ENCODE measurements around the gene PSMC3IP.
A peak's percentile ranks its signal among the peaks of the same experiment; 100 is the strongest.
"Not testable (repeated sequence)": the region's sequence is repeated elsewhere in the genome, so short reads cannot be mapped to it uniquely, and the experiment has no call there.

The PSMC3IP gene

DNA sequence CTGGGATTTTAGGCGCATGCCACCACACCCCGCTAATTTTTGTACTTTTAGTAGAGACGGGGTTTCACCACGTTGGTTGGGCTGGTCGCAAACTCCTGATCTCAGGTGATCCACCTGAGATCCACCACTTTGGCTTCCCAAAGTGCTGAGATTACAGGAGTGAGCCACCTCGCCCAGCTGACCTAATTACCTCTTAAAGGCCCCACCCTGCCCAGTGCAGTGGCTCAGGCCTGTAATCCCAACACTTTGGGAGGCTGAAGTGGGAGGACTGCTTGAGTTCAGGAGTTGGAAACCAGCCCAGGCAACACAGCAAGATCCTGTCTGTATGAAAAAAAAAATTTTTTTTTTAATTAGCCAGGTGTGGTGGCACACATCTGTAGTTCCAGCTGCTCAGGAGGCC is 18.5 kb downstream of the PSMC3IP start:
- no peak for DNase-seq

DNA sequence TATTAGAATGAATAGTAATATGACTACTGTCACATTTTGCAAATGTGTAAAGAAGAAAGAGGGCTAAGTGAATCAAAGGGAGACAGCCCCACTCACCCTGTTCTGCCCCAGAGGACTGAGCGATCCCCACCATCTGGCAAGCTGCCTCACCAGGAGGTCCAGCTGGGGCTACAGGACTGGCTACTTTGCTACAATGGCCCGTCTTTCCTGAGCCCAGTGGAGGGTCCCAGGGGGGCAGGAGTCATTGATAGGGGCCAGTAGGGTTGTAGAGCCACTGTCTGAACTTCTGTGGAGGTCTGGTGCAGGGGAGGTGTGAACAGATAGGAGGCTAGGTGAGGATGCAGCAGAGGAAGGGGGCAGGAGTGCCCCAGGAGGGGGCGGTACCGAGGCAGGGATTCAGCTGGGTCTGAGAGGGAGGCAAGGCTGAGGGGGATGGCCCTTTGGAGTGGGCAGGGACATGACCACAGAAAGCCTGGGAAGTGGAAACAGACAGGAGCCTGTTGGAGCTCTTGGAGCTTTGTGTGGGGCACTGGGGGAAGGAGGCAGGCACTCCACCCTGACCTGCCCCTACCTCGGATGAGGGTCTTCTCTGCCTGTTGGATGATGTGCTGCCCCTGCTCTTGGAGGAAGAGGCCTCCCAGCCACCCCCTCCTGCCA is 21.4 kb downstream of the PSMC3IP start:
- not testable (repeated sequence) for DNase-seq

DNA sequence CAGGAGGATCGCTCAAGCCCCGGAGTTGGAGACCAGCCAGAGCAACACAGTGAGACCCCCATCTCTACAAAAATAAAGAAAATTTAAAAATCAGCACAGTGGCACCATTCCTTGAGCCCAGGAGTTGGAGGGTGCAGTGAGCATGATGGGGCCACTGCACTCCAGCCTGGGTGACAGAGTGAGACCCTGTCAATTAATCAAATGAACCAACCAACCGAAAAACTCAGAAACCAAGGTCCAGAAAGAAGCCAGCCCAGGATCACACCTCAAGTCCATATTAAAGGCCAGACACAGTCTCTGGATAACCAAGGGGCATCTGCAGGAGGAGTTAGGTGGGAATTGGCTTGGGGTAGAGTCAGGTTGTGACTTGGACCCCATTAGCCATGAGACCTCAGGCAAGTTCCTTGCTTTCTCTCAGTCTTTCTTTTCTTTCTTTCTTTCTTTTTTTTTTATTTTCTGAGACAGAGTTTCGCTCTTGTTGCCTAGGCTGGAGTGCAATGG is 22.4 kb downstream of the PSMC3IP start:
- no peak for DNase-seq

DNA sequence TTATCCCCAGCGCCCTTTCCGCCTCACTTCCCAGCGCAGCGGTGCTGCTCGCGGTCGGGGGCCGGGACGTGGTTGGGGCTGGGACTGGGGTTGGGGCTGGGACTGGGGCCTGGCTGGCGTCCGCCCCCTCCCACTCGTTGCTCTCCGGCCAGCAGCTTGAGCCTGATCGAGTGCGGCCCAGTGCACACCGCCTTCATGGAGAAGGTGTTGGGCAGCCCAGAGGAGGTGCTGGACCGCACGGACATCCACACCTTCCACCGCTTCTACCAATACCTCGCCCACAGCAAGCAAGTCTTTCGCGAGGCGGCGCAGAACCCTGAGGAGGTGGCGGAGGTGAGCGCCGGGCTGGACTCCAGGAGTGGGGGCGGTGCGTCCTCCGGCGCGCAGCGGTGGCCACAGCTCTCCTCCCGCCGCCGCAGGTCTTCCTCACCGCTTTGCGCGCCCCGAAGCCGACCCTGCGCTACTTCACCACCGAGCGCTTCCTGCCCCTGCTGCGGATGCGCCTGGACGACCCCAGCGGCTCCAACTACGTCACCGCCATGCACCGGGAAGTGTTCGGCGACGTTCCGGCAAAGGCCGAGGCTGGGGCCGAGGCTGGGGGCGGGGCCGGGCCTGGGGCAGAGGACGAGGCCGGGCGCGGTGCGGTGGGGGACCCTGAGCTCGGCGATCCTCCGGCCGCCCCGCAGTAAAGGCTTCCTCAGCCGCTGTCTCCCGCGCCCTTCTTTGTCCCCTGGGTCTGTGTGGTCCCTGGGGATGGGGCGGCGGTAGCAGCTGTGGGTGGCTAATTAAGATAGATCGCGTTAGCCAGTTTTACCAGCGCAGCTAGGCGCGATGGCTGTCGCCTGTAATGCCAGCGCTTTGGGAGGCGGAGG is 23.0 kb downstream of the PSMC3IP start:
- DNase-seq: peak; percentile 53

DNA sequence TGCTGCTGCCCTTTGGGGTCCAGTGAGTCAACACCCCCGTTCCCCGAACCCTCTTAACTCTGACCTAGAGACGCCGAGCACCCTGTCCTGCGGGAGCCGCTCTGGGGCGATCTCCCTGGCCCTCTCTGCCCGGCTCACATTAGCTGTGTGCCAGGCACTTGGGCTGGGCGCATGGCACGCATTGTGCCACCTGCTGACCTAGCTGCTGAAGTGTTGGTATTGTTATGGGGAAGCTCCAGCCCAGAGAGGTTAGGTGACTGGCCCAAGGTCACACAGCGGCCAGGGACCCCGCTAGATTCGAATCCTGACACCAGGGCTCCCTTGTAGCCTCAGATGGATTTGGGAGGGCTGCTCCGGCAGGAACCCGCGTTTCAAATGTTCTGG is 23.7 kb downstream of the PSMC3IP start:
- peak; percentile 22 for DNase-seq

DNA sequence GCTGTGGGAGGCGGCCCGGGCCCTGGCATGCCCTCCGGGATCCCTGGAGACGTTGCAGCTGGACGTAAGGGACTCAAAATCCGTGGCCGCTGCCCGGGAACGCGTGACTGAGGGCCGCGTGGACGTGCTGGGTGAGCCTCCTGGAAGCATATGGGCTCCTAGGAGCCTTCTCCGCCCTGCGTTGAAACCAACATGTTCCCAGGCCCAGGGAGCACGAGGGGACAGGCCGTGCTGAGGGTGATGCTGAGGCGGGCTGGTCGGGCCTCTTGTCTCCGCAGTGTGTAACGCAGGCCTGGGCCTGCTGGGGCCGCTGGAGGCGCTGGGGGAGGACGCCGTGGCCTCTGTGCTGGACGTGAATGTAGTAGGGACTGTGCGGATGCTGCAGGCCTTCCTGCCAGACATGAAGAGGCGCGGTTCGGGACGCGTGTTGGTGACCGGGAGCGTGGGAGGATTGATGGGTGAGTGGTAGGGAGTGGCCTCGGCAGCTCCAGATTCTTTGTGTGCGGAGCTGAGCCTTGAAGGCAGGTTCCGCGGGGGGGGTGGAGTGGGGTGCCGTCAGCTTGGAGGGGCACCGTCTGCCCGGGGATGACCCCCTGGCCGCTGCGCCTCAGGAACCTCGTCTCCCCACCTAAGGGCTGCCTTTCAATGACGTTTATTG is 24.2 kb downstream of the PSMC3IP start:
- no peak for DNase-seq

DNA sequence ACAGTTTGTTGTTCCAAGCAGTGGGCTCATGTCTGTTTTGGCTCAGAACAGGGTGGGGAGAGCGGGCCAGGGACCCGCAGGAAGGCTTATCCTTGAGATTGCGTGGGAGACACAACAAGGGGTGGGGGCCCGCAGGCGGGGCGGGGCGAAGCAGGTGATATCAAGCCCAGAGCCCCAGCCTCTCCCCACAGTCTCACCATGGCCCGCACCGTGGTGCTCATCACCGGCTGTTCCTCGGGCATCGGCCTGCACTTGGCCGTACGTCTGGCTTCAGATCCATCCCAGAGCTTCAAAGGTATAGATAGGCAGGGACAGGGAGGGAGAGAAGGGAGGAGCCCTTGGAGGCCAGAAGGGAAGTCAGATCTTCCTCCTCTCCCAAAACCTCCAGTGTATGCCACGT is 24.8 kb downstream of the PSMC3IP start, which contains the start of gene HSD17B1:
HSD17B1 (plus strand) TSS at position 188 of the 400 bp plus-strand sequence; CDS start at position 199, 11 bp downstream.
- not testable (repeated sequence) for DNase-seq

DNA sequence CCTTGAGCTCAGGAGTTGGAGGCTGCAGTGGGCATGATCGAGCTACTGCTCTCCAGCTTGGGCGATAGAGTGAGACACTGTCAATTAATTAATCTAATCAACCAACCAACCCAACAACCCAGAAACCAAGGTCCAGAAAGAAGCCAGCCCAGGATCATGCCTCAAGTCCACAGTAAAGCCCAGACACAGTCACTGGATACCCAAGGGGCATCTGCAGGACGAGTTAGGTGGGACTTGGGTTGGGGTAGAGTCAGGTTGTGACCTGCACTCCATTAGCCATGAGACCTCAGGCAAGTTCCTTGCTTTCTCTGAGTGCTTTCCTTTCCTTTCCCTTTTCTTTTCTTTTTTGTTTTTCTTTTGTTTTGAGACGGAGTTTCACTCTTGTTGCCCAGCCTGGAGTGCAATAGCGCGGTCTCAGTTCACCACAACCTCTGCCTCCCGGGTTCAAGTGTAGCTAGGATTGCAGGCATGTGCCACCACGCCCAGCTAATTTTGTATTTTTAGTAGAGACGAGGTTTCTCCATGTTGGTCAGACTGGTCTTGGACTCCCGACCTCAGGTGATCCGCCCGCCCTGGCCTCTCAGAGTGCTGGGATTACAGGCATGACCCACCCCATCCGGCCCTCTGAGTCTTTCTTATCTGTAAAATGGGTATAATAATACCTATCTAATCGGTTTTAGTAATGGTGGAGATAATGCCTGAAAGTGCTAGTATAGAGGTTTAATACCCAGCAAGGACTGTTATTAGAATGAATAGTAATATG is 28.4 kb downstream of the PSMC3IP start:
- no peak for DNase-seq

DNA sequence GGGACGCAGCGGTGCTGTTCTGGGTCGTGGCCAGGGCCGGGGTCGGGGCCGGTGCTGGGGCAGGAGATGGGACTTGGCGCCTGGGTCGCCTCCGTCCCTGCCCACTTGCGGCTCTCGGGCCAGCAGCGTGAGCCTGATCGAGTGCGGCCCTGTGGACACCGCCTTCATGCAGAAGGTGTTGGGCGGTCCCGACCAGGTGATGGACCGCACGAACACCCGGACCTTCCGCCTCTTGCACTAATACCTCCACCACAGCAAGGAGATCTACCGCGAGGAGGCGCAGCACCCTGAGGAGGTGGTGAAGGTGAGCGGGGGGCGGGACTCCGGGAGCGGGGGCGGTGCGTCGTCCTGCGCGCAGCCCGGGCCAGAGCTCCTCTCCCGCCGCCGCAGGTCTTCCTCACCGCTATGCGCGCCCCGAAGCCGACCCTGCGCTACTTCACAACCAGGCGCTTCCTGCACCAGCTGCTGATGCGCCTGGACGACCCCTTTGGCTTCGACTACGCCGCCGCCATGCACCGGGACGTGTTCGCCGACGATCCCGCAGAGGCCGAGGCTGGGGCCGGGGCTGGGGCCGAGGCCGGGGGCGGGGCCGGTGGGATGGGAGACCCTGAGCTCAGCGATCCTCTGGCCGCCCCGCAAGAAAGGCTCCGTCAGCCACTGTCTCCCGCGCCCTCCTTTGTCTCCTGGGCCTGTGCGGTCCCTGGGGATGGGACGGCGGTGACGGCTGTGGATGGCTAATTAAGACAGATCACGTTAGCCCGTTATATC is 29.3 kb downstream of the PSMC3IP start:
- no peak for DNase-seq

DNA sequence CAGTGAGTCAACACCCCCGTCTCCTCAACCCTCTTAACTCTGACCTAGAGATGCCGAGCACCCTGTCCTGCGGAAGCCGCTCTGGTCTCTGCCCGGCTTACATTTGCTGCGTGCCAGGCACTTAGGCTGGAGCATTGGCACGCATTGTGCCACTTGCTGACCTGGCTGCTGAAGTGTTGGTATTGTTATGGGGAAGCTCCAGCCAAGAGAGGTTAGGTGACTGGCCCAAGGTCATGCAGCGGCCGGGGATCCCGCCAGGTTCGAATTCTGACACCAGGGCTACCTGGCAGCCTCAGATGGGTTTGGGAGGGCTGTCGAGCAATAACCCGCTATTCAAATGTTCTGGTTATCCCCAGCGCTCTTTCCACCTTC is 29.8 kb downstream of the PSMC3IP start:
- DNase-seq: no peak

DNA sequence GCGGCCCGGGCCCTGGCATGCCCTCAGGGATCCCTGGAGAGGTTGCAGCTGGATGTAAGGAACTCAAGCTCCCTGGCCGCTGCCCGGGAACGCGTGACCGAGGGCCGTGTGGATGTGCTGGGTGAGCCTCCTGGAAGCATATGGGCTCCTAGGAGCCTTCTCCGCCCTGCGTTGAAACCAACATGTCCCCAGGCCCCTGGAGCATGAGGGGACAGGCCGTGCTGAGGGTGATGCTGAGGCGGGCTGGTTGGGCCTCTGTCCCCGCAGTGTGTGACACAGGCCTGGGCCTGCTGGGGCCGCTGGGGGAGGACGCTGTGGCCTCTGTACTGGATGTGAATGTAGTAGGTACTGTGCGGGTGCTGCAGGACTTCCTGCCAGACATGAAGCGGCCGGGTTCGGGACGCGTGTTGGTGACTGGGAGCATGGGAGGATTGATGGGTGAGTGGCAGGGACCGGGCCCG is 30.5 kb downstream of the PSMC3IP start:
- DNase-seq: no peak

DNA sequence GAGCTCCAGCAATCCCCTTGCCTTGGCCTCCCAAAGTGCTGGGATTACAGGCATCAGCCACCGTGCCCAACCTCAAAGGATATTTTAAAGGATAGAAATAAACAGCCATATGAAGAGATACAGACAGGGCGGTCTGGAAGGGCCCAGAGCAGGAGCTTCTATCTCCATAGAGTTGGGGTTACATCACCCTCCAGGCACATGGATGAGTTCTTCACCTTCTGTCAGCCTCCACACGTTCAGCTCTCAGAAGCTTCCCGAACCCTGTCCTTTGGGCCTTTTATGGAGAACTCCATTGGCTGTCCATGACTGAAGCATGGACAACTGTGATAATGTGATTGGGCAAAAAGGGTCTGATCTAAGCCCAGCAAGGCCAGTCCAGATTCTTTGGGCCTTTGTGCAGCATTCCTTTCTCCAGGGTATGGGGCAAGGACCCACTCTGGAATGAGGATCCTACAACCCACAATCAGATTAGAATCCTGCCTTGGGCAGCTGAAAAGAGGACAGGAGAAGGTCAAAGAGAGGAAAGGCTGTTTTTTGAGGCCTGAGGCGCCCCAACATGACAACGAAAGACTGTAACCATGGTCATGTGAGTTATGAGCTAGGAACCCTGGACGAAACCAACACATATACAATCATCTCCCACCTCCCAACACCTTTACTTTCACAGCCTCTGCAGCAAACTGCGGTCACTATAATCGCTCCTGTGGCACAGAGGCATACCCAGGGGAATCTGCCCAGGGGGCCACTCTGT is 31.6 kb downstream of the PSMC3IP start:
- DNase-seq: not testable (repeated sequence)

DNA sequence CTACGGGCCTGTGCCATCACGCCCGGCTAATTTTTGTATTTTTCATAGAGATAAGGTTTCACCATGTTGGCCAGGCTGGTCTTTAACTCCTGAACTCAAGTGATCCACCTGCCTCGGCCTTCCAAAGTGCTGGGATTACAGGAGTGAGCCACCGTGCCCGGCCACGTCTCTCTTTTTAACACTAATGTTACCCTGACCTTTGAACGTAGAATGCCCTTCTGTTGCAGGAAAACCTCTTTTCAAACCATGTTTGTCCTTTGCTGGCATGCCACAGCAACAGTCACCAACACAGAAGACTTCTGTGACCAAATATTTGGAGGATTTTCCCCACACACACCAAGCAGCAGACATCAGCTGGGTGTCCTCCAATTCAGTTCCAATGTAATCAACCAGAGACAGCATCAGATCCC is 32.6 kb downstream of the PSMC3IP start:
- DNase-seq: no peak

DNA sequence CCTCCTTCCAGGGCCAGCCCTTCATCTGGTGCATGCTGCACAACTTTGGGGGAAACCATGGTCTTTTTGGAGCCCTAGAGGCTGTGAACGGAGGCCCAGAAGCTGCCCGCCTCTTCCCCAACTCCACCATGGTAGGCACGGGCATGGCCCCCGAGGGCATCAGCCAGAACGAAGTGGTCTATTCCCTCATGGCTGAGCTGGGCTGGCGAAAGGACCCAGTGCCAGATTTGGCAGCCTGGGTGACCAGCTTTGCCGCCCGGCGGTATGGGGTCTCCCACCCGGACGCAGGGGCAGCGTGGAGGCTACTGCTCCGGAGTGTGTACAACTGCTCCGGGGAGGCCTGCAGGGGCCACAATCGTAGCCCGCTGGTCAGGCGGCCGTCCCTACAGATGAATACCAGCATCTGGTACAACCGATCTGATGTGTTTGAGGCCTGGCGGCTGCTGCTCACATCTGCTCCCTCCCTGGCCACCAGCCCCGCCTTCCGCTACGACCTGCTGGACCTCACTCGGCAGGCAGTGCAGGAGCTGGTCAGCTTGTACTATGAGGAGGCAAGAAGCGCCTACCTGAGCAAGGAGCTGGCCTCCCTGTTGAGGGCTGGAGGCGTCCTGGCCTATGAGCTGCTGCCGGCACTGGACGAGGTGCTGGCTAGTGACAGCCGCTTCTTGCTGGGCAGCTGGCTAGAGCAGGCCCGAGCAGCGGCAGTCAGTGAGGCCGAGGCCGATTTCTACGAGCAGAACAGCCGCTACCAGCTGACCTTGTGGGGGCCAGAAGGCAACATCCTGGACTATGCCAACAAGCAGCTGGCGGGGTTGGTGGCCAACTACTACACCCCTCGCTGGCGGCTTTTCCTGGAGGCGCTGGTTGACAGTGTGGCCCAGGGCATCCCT is 34.1 kb downstream of the PSMC3IP start:
- no peak for DNase-seq

DNA sequence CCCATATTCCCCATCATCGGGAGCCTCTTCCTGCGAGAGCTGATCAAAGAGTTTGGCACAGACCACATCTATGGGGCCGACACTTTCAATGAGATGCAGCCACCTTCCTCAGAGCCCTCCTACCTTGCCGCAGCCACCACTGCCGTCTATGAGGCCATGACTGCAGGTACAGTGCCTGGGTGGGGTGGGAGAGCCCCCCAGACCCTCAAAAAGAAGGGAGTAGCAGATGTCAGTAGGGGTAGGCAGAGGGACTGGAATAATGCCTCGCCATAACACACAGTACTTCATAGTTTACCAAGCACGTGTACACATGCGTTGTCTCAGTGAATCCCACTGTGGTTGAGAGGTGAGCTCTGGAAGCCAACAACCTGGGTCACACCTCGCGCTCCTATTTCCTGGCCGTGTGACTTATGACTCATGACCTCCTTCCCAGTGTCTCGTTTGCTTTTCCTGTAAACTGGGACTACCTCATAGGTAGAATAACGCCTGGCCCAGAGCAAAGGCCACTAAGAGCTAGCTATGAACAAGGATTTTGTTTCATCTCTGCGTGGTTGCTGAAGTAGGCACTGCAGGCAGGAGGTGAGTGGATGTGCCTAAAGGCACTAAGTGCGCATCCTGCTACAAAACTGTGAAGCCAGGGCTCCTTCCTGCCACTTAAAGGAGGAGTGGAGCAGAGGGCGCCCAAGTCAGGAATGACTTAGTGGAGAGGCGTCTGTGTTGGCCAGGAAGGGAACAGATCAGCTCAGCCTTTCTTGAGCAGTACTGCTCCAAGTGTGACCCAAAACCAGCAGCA is 36.3 kb downstream of the PSMC3IP start:
- DNase-seq: no peak

DNA sequence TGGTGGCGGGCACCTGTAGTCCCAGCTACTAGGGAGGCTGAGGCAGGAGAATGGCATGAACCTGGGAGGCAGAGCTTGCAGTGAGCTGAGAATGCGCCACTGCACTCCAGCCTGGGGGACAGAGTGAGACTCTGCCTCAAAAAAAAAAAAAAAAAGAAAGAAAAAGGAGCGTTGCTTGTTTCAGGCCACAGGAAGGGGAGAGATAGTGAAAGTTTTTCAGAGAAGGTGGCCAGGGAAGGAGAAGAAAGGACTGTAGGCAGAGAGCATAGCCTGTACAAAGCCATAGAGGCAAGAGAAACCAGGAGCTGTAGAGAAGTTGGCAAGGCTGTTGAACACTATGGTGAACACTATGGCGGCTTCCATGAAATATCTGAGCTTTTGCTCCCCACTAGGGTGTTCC is 37.0 kb downstream of the PSMC3IP start:
- not testable (repeated sequence) for DNase-seq

DNA sequence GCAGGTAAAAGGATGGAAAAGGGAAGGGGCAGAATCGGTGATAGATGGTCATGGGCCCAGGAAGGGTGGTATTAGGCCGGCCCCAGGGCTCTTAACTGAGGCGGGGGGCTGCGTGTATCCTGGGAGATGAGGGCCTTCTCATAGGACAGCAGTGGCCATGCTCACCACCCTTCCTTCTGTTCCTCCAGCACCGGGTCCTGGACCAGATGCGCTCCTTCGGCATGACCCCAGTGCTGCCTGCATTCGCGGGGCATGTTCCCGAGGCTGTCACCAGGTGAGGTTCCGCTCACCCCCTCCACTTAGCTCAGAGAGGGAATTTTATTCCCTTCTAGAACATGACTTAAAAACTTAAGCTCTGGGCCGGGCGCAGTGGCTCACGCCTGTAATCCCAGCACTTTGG is 39.0 kb downstream of the PSMC3IP start:
- no peak for DNase-seq

DNA sequence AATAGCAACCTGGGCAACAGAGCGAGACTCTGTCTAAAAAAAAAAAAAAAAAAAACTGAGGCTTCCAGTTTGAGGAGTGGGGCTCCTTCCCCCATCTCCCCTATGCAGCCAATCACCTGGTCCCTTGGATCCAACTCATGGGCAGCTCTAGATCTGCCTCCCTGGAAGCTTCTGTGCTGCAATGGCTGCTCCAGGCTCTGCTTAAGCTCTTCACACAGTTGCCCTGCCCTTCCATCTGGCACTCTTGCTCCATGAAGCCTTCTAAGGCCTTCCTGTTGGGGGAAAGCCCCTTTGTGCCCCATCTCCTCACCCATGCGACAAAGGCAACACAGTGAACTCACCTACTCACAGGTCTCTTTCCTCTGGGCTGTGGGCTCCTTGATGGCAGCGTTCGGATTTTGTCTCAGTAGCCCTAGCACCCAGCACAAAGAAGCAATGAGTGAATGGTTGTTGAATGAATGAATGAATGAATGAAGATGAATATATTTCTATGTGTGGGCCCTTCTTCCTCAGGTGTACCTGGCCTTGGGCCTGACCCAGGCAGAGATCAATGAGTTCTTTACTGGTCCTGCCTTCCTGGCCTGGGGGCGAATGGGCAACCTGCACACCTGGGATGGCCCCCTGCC is 39.6 kb downstream of the PSMC3IP start:
- DNase-seq: no peak
